Cortex of kidney (tissue), 1 donor: Measurements from ENCODE around the gene TMEM256.
A peak's percentile ranks its signal among the peaks of the same experiment; 100 is the strongest.

Experiments used
- DNase-seq: peaks from one replicate; lab custom pipeline; 2025; lab: John Stamatoyannopoulos, UW

Gene TMEM256

DNA sequence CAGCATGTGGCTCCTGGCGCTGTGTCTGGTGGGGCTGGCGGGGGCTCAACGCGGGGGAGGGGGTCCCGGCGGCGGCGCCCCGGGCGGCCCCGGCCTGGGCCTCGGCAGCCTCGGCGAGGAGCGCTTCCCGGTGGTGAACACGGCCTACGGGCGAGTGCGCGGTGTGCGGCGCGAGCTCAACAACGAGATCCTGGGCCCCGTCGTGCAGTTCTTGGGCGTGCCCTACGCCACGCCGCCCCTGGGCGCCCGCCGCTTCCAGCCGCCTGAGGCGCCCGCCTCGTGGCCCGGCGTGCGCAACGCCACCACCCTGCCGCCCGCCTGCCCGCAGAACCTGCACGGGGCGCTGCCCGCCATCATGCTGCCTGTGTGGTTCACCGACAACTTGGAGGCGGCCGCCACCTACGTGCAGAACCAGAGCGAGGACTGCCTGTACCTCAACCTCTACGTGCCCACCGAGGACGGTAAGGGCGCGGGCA is 4.4 kb upstream of the TMEM256 start:
- no peak for DNase-seq

DNA sequence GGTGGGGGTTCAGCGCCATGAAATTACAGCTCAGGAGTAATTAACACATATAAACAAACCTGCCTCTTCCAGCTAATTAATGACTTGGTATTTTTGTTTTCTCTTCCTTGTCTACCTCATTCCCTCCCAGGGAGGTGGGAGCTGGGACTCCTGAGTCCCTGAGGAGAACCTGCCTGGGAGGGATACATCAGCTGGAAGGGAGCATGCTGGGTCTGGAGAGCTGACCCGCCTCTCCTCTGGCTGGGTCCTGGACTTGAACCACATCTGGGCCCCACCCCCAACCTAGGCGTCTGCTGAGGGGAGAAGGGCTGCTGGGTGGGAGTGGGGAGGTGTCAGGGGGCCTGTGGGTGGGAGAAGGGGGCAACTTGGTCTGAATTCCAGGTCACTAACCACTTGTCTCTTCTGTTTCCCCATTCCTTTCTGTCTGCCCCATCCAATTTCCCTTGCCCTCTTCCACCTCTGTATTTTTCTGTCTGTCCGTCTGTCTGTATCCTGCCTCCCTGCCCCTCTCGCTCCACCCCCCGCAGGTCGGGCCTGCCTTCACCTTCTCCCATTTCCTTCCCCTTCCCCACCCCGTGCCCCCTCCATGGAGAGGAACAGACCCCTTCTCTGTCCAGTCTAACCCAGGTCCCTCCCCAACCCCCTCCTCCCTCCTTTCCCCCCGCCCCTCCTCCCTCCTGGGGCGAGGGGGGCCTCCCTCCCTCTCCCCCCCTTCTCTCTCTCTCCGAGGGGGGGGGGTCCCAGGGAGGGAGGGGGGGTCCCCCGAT is 3.8 kb upstream of the TMEM256 start, which contains the start of gene NLGN2:
Gene NLGN2 (plus strand): TSS at position 361 of the 767 bp plus-strand sequence. CDS start 411 bp downstream, outside the sequence.
- no peak for DNase-seq

DNA sequence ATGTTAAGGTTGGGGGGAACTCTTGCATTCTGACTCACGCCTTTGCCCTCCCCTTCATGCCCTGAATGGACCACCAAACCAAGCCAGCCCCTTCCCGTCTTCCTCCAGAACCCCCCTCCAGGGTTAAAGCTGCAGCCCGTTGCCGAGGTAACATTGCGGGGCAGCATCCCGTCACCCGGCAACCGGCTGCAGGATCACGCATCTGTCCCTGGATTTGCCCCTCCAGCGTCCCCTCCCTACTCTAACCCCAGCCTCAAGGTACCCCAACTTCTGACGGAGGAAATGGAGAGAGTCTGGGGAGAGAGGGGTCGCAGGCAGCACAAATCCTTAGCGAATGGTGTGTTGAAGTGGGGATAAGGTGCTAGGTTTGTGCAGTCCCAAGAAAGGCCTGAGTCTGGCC is 3.2 kb upstream of the TMEM256 start:
- no peak for DNase-seq

DNA sequence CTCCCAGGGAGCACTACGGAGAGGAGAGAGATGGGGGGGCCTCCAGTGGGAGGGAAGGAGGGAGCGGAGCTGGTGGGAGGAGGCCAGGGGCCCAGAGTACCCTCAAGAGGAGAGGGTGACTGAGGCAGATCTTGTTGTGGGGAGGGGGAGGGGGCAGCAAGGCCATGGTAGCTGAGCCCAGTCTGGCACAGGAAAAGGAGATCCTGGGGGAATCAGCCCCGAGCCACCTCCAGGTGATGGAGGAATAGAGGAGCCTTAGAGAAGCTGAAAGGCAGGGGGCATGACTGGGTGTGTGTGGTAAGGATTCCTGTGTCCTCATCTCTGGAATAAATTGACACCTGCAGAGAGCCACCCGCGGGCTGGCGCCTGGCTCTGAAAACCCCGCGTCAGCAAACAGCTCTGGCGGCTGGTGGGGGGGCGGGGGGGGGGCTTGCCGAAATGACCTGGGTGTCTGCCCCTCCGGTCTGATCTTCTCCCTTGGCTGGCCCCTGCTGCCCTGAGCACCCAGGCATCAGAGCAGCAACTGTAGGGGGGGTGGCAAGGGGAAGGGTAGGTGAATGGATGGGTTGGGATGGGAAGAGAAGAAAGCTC is 2.4 kb upstream of the TMEM256 start:
- no peak for DNase-seq

DNA sequence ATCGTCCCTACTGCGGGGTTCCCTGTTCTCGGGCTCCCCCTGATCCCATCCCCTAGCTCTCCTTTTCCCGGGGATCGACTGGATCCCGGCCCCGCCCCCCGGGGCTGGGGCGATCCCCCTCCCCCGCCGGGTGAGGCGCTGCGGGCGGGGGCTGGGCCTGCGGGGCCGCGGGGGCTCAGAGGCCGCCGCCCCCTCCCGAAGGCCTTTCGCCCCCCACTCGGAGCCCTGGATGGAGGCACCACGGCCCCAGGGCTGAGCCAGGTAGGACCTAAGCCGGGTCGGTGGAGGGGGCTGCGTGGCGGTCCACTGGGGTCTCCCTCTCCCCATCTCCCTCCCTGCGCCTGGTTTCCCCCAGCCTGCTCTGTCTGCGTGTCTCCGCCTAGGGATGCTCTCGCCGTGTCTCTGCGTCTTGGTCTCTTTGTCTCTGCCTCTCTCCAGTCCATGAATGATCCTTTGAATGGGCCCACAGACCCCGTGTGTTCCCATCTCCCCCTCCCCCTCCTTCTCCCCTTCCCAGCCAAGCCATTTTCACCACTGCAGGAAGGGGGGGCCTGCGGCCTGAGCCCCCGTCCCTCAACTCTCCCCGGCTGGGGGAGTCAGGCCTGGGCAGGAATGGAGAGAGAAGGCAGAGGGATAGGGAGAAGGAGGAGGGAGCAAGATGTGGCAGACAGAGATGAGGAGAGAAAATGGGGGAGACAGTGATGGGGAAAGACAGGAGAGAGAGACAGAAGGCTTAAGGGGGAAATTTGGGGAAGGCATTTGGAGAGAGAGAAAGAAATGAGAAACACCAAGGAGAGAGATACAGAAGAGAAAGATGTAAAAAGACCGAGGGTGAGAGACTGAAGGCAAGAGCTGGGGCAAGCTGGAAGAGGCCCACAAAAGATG is 1.7 kb upstream of the TMEM256 start:
- no peak for DNase-seq

DNA sequence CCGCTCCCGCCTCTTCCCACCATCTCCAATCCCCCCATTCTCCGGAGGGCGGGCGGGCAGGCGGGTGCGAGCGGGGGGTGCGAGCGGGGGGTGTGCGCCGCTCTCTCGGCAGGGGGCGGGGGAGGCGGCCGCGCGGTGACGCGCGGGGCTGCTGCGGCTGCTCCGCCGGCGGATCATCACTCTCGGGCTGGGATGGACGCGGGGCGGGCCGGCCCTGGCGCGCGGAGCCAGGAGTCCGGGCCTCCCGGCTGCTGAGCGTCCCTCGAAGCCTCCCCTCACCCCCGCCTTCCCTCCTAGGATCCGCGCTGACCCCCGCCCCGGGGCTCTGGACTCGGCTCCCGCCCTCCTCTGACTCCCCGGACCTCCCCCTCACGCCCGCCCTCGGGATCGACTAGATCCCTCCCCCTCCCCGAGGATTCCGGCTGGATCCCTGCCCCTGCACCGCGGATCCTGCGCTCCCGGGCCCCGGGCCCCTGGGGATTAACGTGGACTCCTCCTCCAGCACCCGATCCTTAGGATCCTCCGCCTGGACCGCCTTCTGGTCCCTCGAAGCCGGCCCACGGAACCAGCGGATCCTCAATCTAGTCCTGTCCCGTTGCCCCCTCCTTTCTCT is 946 bp upstream of the TMEM256 start:
- no peak for DNase-seq

DNA sequence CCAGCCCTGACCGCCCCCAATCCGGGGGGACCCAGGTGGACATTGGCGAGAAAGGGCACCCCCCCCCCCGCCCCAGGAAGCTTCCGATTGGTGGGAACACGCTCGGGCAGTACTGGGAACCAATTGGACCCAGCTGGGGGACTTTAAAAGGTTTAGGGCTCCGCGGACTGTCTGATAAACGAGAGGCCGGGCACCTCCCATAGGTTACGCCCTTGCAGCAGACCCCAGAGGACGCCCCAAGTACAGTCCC is 245 bp downstream of the TMEM256 start:
- no peak for DNase-seq

DNA sequence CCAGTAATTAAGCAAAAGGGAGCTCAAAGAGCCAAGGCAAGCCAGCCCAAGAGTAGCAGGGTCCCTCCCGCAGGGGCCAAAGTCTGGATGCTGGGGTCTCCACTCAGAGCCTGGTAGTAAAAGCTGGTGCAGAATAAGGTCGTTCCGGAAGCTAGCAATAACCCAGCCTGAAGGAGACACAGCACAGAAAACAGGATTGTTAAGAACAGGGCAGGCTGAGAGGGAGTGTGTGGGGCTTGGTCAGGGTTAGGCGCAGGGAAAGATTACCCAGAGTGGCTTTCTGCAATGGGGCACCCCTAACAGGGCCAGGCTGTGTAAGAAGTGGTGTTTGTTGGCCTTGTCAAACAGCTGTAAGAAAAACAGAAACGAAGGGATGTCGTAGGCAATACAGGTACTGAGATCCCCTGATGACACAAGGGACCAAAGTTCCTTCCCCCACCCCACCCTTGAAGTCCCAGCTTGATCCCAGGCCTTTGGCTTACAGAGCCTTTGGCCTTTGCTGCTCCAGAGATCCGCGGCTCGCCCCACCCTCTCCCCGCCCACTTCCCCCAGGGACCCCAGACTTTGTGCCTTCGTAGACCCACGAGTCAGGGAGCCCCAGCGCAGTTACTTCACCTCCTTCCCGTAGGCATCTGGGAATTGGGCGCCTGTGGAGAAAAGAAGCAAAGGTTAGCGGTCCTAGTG is 712 bp downstream of the TMEM256 start:
- no peak for DNase-seq

DNA sequence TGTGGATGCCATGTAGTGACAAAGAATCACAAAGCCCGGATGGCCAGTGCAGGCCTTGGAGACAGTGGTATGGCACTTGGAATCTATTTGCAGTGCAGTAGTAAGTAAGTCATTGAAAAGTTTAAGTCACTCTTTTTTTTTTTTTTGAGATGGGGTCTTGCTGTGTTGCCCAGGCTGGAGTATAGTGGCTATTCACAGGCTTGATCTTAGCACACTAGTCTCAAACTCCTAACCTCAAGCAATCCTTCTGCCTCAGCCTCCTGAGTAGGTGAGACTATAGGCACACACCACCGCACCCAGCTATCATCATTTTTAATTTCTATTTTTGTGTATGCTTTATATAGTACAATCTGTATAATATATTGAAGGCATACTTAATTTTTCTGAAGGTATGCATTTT is 5.3 kb downstream of the TMEM256 start:
- no peak for DNase-seq

DNA sequence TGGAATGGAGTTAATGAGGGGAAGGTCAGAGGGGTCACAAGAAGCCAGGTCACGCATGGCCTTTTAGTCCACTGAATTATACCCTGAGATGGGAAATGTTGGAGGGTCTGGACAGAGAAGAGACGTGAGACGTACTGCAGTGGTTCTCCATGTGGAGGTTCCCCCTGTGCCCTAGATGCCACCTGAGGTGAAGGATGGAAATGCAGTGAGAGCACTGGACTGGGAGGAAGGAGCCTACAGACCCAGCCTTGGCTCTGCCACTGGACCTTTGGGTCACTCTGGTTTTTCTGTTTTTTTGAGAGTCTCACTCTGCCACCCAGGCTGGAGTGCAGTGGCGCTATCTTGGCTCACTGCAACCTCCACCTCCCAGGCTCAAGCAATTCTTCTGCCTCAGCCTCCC is 7.8 kb downstream of the TMEM256 start:
- no peak for DNase-seq

DNA sequence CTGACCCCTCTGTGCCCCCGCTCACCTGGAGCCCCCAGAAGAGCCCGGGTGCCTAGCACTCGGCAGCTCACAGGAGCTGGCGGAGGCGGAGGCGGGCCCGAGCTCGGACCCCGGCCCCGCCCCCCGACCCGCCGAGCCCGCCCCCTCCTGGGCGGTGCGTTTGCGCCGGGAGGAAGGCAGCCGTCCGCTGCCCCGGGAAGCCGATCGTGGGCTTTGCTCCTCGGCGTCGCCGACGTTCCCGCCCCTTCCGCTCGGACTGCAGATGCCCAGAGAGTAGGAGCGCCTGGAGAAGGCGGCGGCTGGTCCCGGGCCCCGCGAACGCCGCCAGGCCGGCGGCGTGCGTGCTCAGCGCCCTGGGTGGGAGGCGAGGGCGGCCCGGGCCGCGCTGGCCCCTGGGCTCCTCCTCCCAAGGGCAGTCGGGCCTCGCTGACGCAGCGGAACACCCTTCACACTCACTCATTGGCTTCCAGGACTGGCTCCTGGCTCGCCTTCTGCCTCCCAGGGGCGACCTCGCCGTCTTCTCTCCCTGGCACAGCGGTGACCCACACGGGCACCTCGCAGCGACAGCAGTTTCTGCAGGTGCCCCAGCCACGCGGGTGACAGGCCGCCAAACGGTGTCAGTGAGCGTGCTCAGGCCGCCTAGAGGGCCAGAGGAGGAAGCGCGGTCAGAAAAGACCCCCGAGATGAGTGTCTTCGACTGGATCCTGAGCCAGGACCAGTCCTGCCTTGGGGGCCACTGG is 9.3 kb downstream of the TMEM256 start, which contains the start of gene PLSCR3:
Gene PLSCR3 (minus strand): TSS at position 74 of the 740 bp plus-strand sequence. CDS start 415 bp downstream, outside the sequence.
- peak; percentile 54 for DNase-seq

DNA sequence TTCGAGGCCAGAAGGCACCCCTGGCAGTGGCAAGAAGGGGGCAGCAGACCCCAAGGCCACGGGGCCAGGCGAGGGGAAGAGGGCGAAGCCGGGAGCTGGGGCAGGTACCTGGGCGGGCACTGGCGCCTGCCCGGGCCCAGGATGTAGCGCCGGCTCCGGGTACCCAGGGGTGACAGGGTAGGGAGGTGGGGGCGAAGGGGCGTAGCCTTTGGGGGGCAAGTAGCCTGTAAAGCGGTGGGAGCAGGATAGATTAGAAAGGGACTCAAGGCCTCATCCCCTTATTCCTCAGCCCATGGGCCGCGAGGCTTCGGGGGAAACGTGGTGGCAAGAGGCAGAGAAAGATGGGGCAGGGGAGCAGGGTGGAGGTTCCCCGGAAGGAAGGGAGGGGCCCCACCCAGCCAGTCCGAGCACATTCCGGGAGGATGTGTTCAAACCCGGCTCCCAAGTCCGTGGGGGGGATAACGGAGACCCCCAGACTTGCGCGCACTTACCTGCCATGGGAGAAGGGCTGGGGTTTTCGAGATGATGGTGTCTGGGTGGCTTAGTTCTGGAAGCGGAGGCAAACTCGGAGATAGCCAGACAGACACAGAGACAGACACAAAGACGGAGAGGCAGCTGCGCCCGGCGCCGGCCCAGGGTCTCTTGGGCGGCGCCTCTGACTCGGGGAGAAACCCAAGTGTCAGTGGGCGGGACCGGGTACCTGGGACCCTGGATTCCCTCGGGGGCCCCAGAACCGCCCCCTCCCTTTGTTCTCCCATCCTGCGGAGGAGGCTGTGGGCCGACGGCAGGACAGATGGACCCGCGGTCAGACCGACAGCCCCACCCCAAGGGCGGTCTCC is 10.1 kb downstream of the TMEM256 start:
- no peak for DNase-seq

DNA sequence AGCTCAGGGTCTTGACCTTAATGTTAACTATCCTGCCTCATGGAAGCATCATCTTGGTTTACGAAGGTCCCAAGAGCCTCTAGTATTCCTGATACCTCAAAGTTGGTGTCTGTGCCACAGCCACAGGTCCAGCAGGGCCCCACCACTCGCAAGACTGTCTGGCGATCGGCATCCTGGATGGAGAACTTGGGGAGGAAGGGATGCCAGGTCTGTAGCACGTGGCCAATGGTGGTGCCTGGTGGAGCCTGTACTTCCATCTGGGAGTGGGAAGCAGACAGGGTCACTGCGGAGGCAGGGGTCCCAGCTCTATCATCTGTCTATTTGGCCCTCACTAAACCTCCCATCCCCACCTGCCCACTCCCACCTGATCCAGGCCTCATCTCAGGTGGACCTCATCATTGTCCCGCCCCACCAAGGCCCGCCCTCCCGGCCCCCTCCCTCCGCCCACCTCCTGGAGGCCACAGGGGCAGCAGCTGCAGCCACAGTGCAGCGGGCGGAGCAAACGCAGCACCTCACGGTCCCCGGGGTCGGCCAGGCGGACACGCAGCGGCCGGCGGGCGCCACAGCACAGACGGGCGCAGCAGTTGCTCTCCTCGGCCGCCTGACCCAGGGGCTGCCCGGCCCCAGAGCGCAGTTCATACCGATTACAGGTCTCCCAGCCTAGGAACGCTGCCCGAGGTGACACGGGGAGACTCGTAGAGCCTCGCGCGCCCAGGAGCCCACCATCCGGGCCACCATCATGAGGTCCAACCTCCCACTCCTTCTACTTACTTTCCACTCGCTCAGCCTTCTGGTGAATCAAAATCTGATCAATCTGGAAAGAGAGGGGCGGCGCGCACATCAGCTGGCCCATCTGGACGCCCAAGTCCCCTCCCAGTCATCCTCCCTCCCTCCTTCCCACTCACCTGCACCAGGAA is 10.9 kb downstream of the TMEM256 start:
- DNase-seq, result no peak

DNA sequence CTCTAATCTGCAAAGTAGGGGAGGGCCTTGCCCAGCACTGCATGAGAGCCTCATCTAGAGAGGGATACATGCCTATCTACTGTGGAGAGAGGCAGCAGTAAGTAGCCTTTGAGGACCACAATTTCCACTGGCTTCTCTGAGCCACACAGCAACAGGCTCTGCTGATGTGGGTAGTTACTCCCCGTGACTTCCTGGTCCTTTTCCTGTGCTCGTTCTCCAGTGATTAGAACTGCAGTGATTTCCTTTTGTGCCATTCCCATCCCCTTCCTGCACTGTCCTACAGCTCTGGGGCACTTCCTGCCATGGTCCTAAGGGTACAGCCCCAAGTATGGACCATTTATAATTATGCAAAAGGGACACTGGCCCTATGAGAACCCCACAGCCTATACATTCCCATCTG is 12.6 kb downstream of the TMEM256 start:
- no peak for DNase-seq

DNA sequence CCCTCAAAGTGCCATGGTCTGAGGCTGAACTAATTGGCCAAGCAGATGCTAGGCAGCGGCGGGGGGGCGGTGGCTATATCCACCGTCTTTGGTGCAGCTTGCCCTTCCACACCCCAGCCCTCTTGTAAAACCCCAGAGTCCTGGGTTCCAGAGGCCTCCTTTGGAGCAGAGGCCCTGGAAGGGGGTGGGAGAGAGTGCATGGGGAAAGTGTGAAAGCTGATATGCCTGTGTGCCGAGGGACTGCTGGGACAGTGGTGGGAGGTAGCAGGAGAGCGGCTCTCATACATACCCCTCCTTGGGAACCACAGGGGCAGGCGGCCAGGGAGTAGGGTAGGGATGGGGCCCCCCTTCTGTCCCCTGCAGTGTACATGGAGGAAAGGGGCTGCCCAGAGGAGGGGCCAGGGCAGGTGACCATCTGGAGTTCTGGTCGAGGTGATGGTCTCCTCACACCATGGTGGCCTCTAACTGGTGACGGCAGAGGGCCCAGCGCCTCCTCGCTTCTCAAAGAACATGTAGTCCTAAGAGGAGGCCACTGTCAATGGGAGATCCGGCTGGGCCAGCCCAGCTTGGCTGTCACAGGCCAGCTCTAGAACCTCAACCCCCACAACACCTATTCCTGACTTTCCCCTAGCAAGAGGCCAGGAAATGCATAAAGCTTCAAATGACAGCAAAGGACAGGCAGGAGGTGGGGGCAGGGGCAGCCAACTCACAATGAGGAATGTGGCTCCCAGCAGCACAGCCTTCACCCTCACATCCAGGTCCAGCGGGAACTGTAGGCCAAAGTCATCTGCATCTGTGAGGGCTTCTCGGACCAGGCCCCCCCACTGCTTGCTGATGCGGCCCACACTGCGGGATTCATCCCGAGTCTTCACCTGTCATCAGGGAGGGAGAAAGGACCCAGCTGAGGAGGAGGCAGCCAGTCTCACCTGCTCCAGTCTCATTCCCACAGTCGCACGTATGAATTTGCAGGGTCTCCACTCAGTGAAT is 13.7 kb downstream of the TMEM256 start:
- no peak for DNase-seq

DNA sequence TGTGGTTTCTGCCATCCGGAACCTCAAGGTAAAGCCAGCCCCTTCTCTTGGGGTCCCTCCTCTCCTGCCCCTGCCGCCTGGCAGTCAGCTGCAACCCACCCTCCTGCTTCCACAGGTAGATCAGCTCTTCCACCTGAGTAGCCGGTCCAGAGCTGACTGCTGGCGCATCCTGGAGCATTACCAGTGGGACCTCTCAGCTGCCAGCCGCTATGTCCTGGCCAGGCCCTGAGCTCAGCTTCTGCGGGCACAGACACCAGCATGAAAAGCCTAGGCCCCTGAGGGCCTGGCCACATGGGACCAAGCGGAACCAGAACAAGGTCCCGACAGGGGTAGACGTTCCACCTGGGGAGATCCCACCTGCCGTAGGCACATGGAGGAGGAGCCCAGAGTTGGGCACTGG is 15.0 kb downstream of the TMEM256 start:
- no peak for DNase-seq

DNA sequence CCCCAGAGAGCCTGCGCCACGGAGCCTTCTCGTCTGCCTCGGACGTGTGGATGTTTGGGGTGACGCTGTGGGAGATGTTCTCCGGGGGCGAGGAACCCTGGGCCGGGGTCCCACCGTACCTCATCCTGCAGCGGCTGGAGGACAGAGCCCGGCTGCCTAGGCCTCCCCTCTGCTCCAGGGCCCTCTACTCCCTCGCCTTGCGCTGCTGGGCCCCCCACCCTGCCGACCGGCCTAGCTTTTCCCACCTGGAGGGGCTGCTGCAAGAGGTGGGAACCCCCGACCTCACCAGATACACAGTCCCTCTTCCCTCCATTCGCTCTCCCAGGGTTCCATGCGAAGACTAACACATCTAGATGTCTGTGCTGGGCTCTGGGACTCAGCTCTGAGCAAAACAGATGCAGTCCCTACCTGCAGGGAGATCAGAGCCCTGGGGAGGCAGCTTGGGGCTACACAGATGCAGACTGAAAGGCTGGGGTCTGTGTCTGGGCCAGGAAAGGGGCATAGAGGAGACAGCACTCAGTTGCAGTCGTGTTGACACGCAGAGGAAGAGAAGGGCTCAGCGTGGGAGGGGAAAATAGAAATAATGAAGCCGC is 19.3 kb downstream of the TMEM256 start:
- no peak for DNase-seq
